Measurements from ENCODE around the gene COL6A2. TPM values are rescaled to one million over a fixed set of nuclear protein-coding genes. Genes with fewer than 3 reads are reported as not detected.
A peak's percentile ranks its signal among the peaks of the same experiment; 100 is the strongest.
"Not testable (repeated sequence)": the region's sequence is repeated elsewhere in the genome, so short reads cannot be mapped to it uniquely, and the experiment has no call there.

COL6A2 gene
- total RNA-seq, 1 experiment from 2014 or later = 480 TPM

GRCh38 chr21:46093668-46094400 is 4.1 kb upstream of the COL6A2 start:
- no peak for DNase-seq (ENCODE audit: low read depth)

DNA sequence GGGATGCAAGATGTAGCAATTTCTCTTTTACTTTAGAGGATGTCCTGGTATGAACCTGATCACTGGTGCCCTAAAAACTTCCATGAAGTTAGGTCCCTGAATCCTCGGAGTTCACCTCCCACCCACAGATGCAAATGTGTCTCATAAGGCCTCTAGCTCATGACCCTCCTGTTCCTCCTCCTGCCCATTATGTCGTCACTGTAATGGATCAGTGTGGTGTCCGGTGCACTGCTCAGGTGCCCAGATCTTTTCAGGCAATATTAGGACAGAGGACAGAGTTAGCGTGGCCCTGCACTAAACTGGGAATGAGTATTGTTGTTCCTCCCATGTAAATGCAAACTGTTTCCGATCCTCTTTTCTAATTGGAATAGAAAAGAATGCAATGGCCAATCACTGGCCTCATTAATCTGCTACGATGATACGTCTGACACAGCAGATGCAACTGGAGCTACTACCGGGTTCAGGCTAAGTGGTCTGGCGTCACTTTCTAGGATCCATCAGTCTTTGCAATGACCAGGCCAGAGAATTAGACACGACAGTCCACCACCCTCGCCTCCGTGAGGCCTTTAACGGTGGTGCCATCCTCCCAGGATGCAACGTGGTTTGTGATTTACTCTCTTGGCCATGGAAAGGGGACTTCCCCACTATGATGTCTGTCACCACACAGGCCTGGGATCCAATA is 3.4 kb upstream of the COL6A2 start:
- no peak for DNase-seq (ENCODE audit: low read depth)

DNA sequence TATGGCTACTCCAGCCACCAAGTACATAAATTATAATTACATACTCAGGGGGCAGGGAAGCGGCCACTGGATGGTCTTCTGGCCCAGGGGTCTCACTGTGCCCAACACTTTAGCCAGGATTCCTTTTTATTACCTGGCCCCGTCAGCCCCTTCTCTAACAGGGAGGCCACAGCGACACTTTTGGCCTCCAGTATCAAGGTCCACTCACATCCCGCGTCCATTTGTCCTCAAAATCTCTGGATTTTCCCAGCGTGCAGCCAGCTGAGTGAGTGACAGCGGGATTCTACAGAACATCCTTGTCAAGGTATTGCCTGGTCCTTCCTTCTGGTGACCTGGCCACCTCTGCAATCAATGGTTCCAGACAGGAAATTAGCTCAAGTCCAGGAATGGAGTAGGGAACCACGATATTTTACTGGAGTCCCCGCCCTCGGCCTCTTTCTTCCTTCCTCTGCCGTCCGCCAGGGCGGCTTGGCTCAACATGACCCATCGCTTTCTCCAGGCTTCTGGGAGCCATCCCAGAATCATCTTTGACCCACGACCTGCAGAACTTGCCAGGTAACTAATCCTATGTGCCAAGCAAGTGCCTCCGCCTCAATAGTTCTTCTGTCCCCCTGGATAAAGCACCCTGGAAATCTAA is 2.7 kb upstream of the COL6A2 start:
- DNase-seq (ENCODE audit: low read depth) = no peak

- no peak for DNase-seq (ENCODE audit: low read depth)
These were observed 1.9 kb upstream of the COL6A2 start for GRCh38 chr21:46095814-46096595.

DNA sequence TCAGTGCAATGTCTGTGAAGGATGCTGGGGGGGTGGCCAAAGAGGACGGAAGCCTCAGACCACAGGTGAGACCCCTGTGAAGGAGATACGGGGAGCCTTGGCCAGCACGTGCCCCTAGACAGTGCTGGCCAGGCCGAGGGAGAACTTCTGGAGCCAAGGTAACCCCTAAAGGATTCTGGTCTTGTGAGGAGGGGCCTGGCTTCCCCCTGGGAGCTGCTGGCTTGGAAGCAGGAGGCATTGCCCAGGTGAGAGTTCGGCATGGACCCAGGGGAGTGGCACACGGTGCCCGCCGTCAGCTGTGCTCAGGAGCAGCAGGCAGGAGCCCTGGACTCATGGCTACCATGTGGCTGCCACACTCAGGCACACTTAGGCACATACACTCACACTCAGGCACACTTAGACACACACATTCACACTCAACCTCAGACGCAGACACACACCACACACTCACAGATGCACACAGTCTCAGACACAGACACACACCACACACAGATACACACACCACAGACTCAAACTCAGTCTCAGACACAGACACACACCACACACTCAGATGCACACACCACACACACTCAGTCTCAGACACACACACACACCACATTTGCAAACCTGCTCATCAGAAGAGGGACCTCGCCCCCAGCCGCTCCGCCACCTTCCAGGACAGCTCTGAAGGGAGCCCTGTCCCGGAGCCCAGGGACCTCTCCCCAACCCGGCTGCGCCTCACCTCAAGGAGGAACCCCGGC is 1.1 kb upstream of the COL6A2 start:
- peak; percentile 18 for DNase-seq (ENCODE audit: low read depth)

GRCh38 chr21:46098303-46099141 is 610 bp downstream of the COL6A2 start:
- DNase-seq (ENCODE audit: low read depth) = peak; percentile 49

- DNase-seq (ENCODE audit: low read depth) = peak; percentile 74
These were observed 1.6 kb downstream of the COL6A2 start for GRCh38 chr21:46099476-46099875.

DNA sequence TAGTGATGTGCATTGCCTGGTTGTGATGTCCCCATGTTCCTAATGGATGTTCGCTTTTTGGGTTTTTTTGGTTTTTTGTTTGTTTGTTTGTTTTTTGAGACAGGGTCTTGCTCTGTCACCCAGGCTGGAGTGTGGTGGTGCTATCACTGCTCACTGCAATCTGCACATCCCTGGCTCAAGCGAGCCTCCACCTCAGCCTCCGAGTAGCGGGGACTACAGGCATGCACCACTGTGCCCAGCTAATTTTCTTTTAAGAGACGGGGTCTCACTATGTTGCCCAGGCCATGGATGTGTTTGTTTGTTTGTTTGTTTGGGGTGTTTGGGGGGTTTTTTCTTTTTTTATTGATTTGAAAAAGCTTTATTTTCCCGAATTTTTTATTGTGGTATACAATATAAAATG is 2.1 kb downstream of the COL6A2 start:
- peak; percentile 20 for DNase-seq (ENCODE audit: low read depth)

- DNase-seq (ENCODE audit: low read depth) = peak; percentile 71
These were observed 2.5 kb downstream of the COL6A2 start for GRCh38 chr21:46100426-46100825.

DNA sequence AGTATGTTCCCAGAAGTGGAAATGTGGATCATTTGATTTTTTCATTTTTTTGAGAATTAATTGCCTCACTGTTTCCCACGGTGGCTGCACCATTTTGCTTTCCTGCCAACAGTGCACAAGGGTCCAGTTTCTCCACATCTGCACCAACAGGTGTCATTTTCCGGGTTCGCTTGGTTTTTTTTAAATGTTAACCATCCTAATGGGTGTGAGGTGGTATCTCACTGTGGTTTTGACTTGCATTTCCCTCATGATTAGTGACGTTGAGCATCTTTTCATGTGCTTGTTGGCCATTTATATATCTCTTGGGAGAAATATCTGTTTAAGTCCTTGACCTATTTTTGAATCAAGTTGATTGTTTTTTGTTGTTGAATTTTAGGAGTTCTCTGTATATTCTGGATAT is 3.0 kb downstream of the COL6A2 start:
- peak; percentile 7 for DNase-seq (ENCODE audit: low read depth)

DNA sequence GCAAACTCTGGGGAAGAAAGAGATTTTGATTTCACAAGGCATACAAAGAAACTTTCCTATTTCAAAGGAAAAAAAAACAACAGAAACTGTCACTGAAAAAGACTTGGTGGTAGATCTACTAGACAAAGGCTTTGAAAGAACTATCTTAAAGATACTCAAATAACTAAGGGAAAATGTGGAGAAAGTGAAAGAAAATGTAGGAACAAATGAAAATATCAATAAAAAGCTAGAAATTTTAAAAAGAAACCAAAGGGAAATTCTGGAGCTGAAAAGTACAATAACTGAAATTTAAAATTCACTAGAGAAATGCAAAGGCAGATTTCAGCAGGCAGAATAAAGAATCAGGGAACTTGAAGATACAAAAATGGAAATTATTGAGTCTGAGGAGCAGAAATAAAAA is 6.2 kb downstream of the COL6A2 start:
- DNase-seq (ENCODE audit: low read depth) = no peak

- DNase-seq (ENCODE audit: low read depth) = not testable (repeated sequence)
These were observed 9.5 kb downstream of the COL6A2 start for GRCh38 chr21:46107376-46107775.

DNA sequence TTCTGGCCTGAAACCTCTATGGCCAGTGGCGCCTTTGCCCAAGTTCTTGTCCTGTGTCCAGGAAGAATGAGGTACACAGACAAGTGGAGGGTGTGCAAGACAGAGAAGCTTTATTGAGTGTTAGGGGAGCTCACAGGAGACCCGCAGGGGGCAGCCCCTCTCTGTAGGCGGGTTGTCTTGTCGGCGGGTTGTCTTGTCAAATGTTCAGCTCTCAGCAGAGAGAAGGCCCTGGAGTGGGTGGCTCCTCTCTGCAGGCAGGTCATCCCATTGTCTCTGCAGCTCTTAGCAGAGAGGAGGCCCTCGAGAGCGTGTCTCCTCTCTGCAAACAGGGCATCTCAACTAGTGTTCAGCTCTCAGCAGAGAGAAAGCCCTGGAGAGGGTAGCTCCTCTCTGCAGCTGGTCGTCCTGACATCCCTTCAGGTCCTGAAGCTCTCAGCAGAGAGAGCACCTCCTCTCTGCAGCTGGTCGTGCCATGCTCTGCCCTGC is 11.0 kb downstream of the COL6A2 start:
- DNase-seq (ENCODE audit: low read depth) = no peak

DNA sequence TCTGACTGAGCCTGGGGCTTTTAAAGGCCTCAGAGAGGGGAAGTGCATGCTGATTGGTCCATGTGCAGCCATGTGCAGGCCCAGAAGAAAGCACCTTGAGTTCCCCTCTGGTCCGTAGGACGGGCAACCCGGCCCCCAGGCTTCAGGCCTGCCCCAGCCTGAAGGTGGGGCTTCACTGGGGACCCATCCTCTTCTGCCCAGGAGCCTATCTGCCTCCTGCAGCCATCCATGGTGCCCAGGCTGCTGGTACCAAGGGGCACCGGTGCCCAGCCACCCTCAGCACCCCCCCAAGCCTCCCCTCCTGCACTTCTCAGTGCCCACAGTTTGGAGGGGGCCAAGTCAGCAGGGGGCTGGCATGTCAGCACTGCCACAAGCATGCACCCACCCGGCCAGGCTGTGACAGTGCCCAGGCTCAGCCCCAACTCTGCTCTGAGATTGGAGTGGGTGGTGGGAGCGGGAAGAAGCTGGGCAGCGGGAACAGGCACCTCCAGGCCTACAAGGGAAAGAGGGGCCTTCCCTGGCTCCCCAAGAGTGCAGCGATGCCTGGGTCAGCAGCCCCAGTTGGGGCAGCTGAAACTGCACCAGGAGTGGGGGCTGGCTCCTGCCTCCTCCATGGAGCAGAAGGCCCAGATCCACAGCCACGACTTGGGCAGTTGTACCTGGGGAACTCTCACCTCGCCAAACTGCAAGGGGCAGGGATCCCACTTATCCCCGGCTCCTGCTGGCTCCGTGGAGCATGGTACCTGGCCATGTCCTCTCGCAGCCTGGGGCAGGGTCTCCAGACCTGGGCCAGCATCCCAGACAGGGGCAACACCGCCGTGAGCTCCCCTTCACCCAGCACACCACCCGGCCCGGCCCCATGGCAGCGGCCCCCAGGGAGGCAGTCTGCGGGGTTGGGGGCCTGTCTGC is 11.7 kb downstream of the COL6A2 start:
- DNase-seq (ENCODE audit: low read depth) = no peak

DNA sequence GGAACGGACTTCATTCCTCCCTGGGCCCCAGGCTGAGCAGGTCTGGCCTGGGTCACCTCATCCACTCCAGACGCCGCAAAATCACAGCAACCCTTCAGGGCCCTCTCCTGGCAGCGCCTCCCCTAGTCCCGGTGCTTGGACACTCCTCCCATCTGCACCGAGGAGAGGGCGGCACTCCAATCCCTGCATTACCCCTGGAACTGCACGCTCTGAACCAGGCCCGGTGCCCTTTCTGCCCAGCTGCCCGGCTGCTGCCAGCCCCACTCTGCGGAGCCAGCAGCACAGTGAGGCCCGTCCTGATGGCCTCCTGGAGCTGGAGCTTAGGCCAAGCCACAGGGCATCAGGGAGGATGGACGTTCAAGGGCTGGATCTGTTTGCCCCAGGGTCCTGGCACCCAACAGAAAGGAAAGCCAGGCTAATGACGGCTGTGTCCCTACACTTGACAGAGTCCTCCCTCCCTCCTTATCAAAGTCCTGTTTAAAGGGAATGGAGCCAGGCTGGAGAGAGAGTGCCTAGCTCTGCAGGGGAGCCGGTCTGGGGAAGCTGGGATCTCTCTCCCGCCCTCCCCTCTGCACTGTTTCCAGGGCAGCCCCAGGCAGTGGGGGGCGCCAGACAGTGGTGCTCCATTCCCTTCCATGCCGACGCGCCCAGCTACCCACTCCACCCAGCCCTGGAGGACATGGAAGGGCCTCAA is 12.7 kb downstream of the COL6A2 start:
- DNase-seq (ENCODE audit: low read depth) = no peak

DNA sequence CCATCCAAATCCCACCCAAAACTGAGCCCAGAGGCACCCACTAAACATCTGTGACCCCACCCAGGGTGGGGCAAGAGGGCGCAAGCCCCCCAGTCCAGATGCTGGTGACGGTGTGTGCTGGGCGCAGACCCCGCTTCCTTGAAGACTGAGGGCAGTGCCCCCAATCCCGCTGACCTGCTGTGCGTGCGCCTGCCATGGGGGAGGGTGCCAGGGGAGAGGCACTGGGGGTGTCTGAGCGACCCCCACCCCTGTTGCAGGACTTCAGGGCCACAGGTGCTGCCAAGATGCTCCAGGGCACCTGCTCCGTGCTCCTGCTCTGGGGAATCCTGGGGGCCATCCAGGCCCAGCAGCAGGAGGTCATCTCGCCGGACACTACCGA is 13.3 kb downstream of the COL6A2 start:
- DNase-seq (ENCODE audit: low read depth) = no peak

DNA sequence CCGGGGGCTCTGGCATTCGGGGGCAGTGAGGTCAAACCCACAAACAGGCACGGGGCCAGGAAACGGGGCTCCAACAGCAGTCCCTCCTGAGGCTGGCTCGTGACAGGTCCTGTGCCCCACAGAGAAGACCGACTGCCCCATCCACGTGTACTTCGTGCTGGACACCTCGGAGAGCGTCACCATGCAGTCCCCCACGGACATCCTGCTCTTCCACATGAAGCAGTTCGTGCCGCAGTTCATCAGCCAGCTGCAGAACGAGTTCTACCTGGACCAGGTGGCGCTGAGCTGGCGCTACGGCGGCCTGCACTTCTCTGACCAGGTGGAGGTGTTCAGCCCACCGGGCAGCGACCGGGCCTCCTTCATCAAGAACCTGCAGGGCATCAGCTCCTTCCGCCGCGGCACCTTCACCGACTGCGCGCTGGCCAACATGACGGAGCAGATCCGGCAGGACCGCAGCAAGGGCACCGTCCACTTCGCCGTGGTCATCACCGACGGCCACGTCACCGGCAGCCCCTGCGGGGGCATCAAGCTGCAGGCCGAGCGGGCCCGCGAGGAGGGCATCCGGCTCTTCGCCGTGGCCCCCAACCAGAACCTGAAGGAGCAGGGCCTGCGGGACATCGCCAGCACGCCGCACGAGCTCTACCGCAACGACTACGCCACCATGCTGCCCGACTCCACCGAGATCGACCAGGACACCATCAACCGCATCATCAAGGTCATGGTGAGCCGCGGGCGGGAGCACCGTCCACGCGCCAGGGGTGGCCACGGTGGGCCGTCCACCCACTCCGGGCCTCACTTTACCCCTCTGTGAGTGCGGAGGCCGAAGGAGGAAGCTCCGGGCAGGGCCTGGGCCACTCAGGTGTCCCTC is 14.2 kb downstream of the COL6A2 start:
- DNase-seq (ENCODE audit: low read depth) = peak; percentile 7

- DNase-seq (ENCODE audit: low read depth) = no peak
These were observed 14.9 kb downstream of the COL6A2 start for GRCh38 chr21:46112725-46113215.

All from Daoy (cell line).